Measurements from ENCODE around the gene AOX1.

Gene AOX1

GRCh38 chr2:200615247-200615646 lies 29.4 kb downstream of the AOX1 start:
- no peak overlapping the region for H3K9ac ChIP-seq (ENCODE audit: low read depth, low read length)
- no peaks in the 10 kb centered on the region for H3K9me3 ChIP-seq (ENCODE audit: control insufficient read depth, insufficient read depth, low read length)
- H3K36me3 ChIP-seq (ENCODE audit: insufficient read depth, low read length) = no peaks in the 10 kb centered on the region
- H3K4me1 ChIP-seq (ENCODE audit: insufficient read depth, low read length) = no peaks in the 10 kb centered on the region

GRCh38 chr2:200616193-200616592 lies 30.4 kb downstream of the AOX1 start:
- Histone ChIP-seq H3K9me3 (ENCODE audit: control insufficient read depth, insufficient read depth, low read length) (no peaks in the 10 kb centered on the region), H3K36me3 (ENCODE audit: insufficient read depth, low read length) (no peaks in the 10 kb centered on the region), H3K9ac (ENCODE audit: low read depth, low read length) (no peak overlapping the region), H3K4me1 (ENCODE audit: insufficient read depth, low read length) (no peaks in the 10 kb centered on the region)

- H3K36me3 ChIP-seq (ENCODE audit: insufficient read depth, low read length) = no peaks in the 10 kb centered on the region
- H3K9me3 ChIP-seq (ENCODE audit: control insufficient read depth, insufficient read depth, low read length) = no peaks in the 10 kb centered on the region
- no peak overlapping the region for H3K9ac ChIP-seq (ENCODE audit: low read depth, low read length)
- H3K4me1 ChIP-seq (ENCODE audit: insufficient read depth, low read length) = no peaks in the 10 kb centered on the region
Measured at GRCh38 chr2:200616656-200617055, 30.8 kb downstream of the AOX1 start.

DNA sequence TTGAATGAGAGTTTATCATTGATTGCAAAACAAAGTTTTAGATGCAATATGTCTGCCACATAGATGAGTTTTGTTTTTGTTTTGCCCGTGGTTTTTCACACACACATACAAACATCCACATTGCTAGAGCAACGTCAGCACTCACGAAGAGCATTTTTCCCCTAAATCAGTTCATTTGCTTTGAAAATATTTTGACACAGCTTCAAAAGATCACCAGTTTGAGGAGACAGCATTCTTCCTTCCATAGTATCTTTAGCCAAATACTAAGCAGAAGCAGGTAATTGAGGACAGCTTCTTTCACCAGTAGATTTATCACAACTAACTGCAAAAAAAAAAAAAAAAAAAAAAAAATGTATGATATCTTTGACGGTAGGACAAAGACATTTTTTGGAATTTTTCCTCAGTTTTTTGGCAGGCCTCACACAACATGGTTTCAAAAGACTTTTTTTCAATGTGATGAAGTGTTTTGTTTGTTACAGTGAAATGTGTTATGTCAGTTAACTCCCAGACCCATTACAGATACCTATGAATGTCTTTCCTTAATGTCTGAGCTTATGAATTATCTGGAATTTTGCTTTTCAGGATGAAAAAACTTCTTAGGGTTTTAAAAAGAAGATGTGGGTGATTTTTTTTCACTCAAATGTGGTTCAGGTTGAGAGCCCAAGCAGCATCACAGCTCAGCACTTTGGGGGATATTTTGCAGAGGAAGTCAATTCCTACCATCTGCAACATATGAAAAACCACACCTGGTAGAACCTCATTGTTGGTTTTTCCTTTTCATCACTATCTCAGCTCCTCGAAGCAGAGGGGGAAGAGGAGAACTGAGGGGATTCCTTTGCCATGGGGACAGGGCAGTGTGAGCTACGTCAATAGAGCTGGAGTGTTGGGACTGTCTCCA lies 31.6 kb downstream of the AOX1 start:
- H3K4me1 ChIP-seq (ENCODE audit: insufficient read depth, low read length) = no peaks in the 10 kb centered on the region
- H3K36me3 ChIP-seq (ENCODE audit: insufficient read depth, low read length) = no peaks in the 10 kb centered on the region
- no peak overlapping the region for H3K9ac ChIP-seq (ENCODE audit: low read depth, low read length)
- no peaks in the 10 kb centered on the region for H3K9me3 ChIP-seq (ENCODE audit: control insufficient read depth, insufficient read depth, low read length)

DNA sequence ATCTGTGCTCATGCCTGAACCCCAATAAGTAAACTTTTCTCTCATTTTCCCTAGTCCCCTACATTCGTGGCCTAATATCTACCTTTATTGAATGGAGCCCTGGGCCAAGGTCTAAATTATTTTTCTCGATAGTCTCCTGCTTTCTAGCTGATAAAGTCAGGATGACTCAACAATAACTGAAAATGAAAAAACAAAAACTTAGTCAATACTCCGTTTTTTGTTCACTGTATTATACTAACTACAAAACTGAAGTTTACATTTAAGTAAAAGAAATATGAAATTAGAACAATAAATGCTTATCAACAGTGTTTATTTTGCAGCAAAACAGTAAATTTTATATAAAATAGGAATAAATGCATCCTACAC lies 32.2 kb downstream of the AOX1 start:
- no peaks in the 10 kb centered on the region for H3K9me3 ChIP-seq (ENCODE audit: control insufficient read depth, insufficient read depth, low read length)

DNA sequence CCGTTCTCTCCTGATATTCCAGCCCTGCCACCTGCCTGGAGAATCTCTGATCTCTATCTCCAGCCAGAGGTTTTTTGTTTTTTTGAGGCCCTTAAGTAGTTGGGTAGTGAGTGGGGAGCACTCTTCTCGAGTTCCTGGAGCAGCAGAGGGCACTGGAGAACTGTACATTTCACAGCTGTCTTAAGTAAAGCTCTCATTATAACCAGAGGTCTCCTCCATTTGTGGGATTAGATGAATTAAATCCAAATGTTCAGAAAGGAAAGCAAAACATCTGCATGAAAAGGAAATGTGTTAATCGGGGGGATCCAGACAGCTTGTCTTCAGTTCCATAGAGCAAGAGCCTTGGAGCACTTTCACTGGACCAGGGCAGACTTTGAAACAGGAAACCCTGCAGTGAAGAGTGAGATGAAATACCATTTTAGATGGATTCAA lies 32.8 kb downstream of the AOX1 start:
- no peaks in the 10 kb centered on the region for H3K9me3 ChIP-seq (ENCODE audit: control insufficient read depth, insufficient read depth, low read length)
- H3K9ac ChIP-seq (ENCODE audit: low read depth, low read length) = no peak overlapping the region
- no peaks in the 10 kb centered on the region for H3K4me1 ChIP-seq (ENCODE audit: insufficient read depth, low read length)
- H3K36me3 ChIP-seq (ENCODE audit: insufficient read depth, low read length) = no peaks in the 10 kb centered on the region

More for the DNA sequence above, 32.2 kb downstream of the AOX1 start:
- no peaks in the 10 kb centered on the region for H3K4me1 ChIP-seq (ENCODE audit: insufficient read depth, low read length)
- H3K36me3 ChIP-seq (ENCODE audit: insufficient read depth, low read length) = no peaks in the 10 kb centered on the region
- H3K9ac ChIP-seq (ENCODE audit: low read depth, low read length) = no peak overlapping the region

GRCh38 chr2:200619279-200619678 lies 33.5 kb downstream of the AOX1 start:
- Histone ChIP-seq H3K9me3 (ENCODE audit: control insufficient read depth, insufficient read depth, low read length) (no peaks in the 10 kb centered on the region), H3K4me1 (ENCODE audit: insufficient read depth, low read length) (no peaks in the 10 kb centered on the region)

DNA sequence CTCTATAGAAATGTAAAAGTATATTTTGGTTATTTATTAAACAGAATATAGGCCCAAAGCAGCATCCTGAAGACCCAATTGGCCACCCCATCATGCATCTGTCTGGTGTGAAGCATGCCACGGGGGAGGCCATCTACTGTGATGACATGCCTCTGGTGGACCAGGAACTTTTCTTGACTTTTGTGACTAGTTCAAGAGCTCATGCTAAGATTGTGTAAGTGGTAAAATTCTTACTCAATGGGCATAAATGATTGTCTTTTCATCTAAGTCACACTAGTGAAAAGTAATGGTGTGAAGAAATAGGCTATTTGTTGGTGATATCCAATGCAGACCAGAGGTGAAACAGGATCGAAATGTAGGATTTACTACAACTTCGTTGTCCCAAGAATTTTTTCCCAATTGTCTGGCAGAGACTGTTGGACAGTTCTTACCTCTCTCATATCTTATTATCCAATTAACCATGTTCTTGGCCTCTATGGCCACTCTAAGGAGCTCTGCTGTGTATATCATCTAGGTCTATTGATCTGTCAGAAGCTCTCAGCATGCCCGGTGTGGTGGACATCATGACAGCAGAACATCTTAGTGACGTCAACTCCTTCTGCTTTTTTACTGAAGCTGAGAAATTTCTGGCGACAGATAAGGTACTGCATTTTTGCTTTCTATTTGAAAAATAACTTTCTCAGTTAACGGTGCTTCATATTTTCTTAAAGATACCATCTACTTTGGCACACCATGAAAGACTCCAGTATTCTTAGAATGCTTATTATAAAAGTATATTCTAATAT lies 35.0 kb downstream of the AOX1 start:
- Histone ChIP-seq H3K9ac (ENCODE audit: low read depth, low read length) (no peak overlapping the region), H3K9me3 (ENCODE audit: control insufficient read depth, insufficient read depth, low read length) (no peaks in the 10 kb centered on the region), H3K4me1 (ENCODE audit: insufficient read depth, low read length) (0 out of 2 replicates have a peak, but pooled peaks cover under 1% of the 10 kb centered on the region), H3K36me3 (ENCODE audit: insufficient read depth, low read length) (no peaks in the 10 kb centered on the region)

More at GRCh38 chr2:200619279-200619678, 33.5 kb downstream of the AOX1 start:
- Histone ChIP-seq H3K36me3 (ENCODE audit: insufficient read depth, low read length) (no peaks in the 10 kb centered on the region), H3K9ac (ENCODE audit: low read depth, low read length) (no peak overlapping the region)

DNA sequence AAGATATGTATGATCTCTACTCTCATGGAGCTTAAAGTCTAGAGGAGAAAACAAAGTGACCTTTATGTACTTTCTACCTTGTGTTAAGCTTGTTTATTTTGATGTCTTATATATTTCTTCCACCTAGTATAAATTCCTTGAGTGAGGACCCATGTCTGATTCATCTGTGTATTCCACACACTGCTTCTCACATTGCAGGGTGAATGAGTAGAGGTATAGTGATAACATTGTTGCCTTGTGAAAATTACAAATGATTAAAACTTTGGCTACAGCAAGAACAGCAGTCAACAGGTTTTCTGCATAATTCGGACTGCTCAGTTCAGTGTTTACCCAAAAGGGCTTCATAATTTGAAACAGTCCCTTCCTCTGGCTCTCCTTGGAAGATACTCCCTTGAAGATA lies 36.3 kb downstream of the AOX1 start:
- H3K4me1 ChIP-seq (ENCODE audit: insufficient read depth, low read length) = peaks cover 9% of the 10 kb centered on the region; the same call in 1 of the 2 replicates
- no peaks in the 10 kb centered on the region for H3K36me3 ChIP-seq (ENCODE audit: insufficient read depth, low read length)
- H3K9ac ChIP-seq (ENCODE audit: low read depth, low read length) = no peak overlapping the region
- H3K9me3 ChIP-seq (ENCODE audit: control insufficient read depth, insufficient read depth, low read length) = no peaks in the 10 kb centered on the region

GRCh38 chr2:200624026-200624425 lies 38.2 kb downstream of the AOX1 start:
- H3K36me3 ChIP-seq (ENCODE audit: insufficient read depth, low read length) = no peaks in the 10 kb centered on the region
- H3K9me3 ChIP-seq (ENCODE audit: control insufficient read depth, insufficient read depth, low read length) = no peaks in the 10 kb centered on the region
- peaks cover 11% of the 10 kb centered on the region; the same call in 1 of the 2 replicates for H3K4me1 ChIP-seq (ENCODE audit: insufficient read depth, low read length)
- no peak overlapping the region for H3K9ac ChIP-seq (ENCODE audit: low read depth, low read length)

DNA sequence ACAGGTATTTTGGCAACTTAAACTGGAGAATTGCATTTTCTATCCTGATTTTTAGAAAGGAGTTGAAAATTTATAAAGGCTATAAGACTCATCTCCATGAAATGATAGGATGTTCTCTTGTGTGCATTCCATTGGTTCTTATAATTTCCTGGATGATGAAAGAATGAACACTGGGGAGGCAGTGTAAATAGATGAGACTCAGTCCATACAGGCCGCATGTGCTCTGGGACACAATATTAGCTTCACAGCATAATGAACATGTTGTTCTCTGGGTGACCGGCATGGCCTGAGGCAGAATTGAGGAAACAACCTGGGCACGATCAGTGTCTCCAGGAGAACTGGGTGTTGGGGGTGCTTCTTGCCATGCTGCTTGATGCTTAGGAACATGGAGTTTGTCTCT lies 38.8 kb downstream of the AOX1 start:
- Histone ChIP-seq H3K9me3 (ENCODE audit: control insufficient read depth, insufficient read depth, low read length) (no peaks in the 10 kb centered on the region), H3K9ac (ENCODE audit: low read depth, low read length) (no peak overlapping the region), H3K4me1 (ENCODE audit: insufficient read depth, low read length) (peaks cover 11% of the 10 kb centered on the region; the same call in 1 of the 2 replicates), H3K36me3 (ENCODE audit: insufficient read depth, low read length) (no peaks in the 10 kb centered on the region)

- Histone ChIP-seq H3K36me3 (ENCODE audit: insufficient read depth, low read length) (no peaks in the 10 kb centered on the region), H3K9me3 (ENCODE audit: control insufficient read depth, insufficient read depth, low read length) (no peaks in the 10 kb centered on the region), H3K9ac (ENCODE audit: low read depth, low read length) (no peak overlapping the region), H3K4me1 (ENCODE audit: insufficient read depth, low read length) (peaks cover 11% of the 10 kb centered on the region; the same call in 1 of the 2 replicates)
Measured at GRCh38 chr2:200625282-200625681, 39.5 kb downstream of the AOX1 start.

GRCh38 chr2:200625958-200626363 lies 40.1 kb downstream of the AOX1 start:
- no peaks in the 10 kb centered on the region for H3K36me3 ChIP-seq (ENCODE audit: insufficient read depth, low read length)
- peaks cover 11% of the 10 kb centered on the region; the same call in 1 of the 2 replicates for H3K4me1 ChIP-seq (ENCODE audit: insufficient read depth, low read length)
- no peak overlapping the region for H3K9ac ChIP-seq (ENCODE audit: low read depth, low read length)
- H3K9me3 ChIP-seq (ENCODE audit: control insufficient read depth, insufficient read depth, low read length) = no peaks in the 10 kb centered on the region

DNA sequence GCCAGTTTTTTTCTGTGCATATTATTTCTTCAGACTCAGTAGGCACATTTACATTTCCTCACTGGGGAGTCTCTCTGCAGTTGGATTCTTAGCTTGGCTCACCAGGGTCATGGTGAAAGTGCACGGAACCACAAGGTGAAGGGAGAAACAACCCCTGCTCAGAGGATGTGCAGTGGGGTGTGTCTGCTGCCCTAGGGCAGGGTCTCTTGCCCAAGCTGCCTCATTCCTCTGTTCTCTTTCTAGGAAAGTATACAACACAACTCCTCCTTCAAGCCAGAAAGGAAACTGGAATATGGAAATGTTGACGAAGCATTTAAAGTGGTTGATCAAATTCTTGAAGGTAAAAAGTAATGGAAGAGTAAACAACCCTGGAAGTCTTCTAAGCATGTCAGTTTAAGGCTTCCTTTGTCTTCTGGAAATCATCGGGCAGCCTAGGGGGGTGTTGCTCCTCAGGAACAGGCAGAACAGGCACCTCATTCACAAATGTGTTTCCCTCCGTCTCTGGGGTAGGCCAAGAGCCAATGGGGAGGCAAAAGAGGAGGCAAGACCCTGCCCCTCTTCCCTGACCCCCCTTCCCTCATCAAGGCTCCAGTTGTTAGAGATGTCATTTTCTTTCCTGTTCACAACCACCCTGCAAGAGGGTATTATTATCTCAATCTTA lies 41.4 kb downstream of the AOX1 start:
- H3K9ac ChIP-seq (ENCODE audit: low read depth, low read length) = no peak overlapping the region
- H3K9me3 ChIP-seq (ENCODE audit: control insufficient read depth, insufficient read depth, low read length) = no peaks in the 10 kb centered on the region
- H3K36me3 ChIP-seq (ENCODE audit: insufficient read depth, low read length) = no peaks in the 10 kb centered on the region
- H3K4me1 ChIP-seq (ENCODE audit: insufficient read depth, low read length) = peaks cover 11% of the 10 kb centered on the region; the same call in 1 of the 2 replicates
